ENCODE results near the gene MAPK11.

MAPK11 gene

GRCh38 chr22:50305923-50306566 is 35.9 kb upstream of the MAPK11 start:
- peak; percentile 80 for ATAC-seq
- TF ChIP-seq ZFP3 (CRISPR knock-in tag; IDR thresholded peaks at IDR 0.05), result no peak

- no peak for TF ChIP-seq TCF4 (CRISPR knock-in tag; IDR thresholded peaks at IDR 0.05; ENCODE audit: borderline replicate concordance)
- TF ChIP-seq ARNTL (CRISPR knock-in tag; IDR thresholded peaks at IDR 0.05; ENCODE audit: borderline replicate concordance, low read depth), result no peak
- TF ChIP-seq CSDC2 (CRISPR knock-in tag; IDR thresholded peaks at IDR 0.05), result no peak
- no peak for TF ChIP-seq ZC3H10 (CRISPR knock-in tag; IDR thresholded peaks at IDR 0.05)
- TF ChIP-seq OSR1 (CRISPR knock-in tag; IDR thresholded peaks at IDR 0.05), result no peak
- TF ChIP-seq CREB5 (CRISPR knock-in tag; IDR thresholded peaks at IDR 0.05; ENCODE audit: low read depth), result no peak
- TF ChIP-seq TOX (CRISPR knock-in tag; IDR thresholded peaks at IDR 0.05; ENCODE audit: borderline replicate concordance), result no peak
- no peak for TF ChIP-seq BACH2 (CRISPR knock-in tag; IDR thresholded peaks at IDR 0.05; ENCODE audit: borderline replicate concordance)
- no peak for TF ChIP-seq ZFP3 (CRISPR knock-in tag; IDR thresholded peaks at IDR 0.05)
- TF ChIP-seq GLIS3 (CRISPR knock-in tag; IDR thresholded peaks at IDR 0.05), result no peak
- ATAC-seq, result peak; percentile 2
Measured at GRCh38 chr22:50305393-50305922, 35.3 kb upstream of the MAPK11 start.

GRCh38 chr22:50304528-50305392 is 34.6 kb upstream of the MAPK11 start:
- TF ChIP-seq GLIS3 (CRISPR knock-in tag; IDR thresholded peaks at IDR 0.05) (no peak), TOX (CRISPR knock-in tag; IDR thresholded peaks at IDR 0.05; ENCODE audit: borderline replicate concordance) (no peak), CREB5 (CRISPR knock-in tag; IDR thresholded peaks at IDR 0.05; ENCODE audit: low read depth) (no peak), PPARA (CRISPR knock-in tag; IDR thresholded peaks at IDR 0.05; ENCODE audit: borderline replicate concordance) (no peak), TCF4 (CRISPR knock-in tag; IDR thresholded peaks at IDR 0.05; ENCODE audit: borderline replicate concordance) (no peak), ESRRG (CRISPR knock-in tag; IDR thresholded peaks at IDR 0.05) (no peak)
- ATAC-seq, result no peak

GRCh38 chr22:50303848-50304527 is 33.8 kb upstream of the MAPK11 start:
- no peak for ATAC-seq
- TF ChIP-seq ZFP30 (CRISPR knock-in tag; IDR thresholded peaks at IDR 0.05) (no peak), SNAI2 (CRISPR knock-in tag; IDR thresholded peaks at IDR 0.05) (no peak), ZNF565 (CRISPR knock-in tag; conservative IDR thresholded peaks at IDR 0.05; ENCODE audit: low read depth) (no peak), PPARA (CRISPR knock-in tag; IDR thresholded peaks at IDR 0.05; ENCODE audit: borderline replicate concordance) (no peak), BACH2 (CRISPR knock-in tag; IDR thresholded peaks at IDR 0.05; ENCODE audit: borderline replicate concordance) (no peak), PATZ1 (CRISPR knock-in tag; IDR thresholded peaks at IDR 0.05; ENCODE audit: borderline replicate concordance) (no peak), ZNF8 (CRISPR knock-in tag; IDR thresholded peaks at IDR 0.05) (no peak), TOX (CRISPR knock-in tag; IDR thresholded peaks at IDR 0.05; ENCODE audit: borderline replicate concordance) (no peak), TCF4 (CRISPR knock-in tag; IDR thresholded peaks at IDR 0.05; ENCODE audit: borderline replicate concordance) (no peak), ZFP3 (CRISPR knock-in tag; IDR thresholded peaks at IDR 0.05) (no peak), ZNF70 (CRISPR knock-in tag; IDR thresholded peaks at IDR 0.05) (no peak), ISL1 (CRISPR knock-in tag; IDR thresholded peaks at IDR 0.05) (no peak), CREB5 (CRISPR knock-in tag; IDR thresholded peaks at IDR 0.05; ENCODE audit: low read depth) (no peak)

Data from SK-N-SH treated with all-trans-retinoic acid at 6 μM for 48 hours (cell line).